Measurements from ENCODE around the gene CAPN14.
"Not testable (repeated sequence)": the region's sequence is repeated elsewhere in the genome, so short reads cannot be mapped to it uniquely, and the experiment has no call there.

CAPN14 gene

DNA sequence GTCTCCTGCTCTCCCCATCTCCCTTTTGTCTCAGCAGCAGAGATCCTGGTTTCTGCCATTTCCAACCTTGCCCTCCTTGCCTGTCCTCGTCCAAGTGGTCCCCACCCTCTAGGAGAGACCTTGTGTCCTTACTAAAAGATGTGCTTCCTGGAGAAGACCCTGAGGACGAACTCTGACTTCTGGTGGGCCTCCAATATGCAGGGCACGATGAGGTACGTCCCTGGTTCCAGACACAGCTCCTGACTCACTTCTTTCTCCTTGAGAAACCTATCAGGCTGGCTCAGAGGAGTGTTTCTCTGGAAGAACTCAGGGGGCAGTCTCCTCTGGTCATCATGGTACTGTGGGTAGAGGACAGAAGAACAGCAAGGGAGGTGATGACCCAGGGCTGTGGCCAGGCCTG, 28.2 kb downstream of the CAPN14 start:
- H3K27me3 ChIP-seq (ENCODE audit: control insufficient read depth in 5 of 5, insufficient read depth in 4 of 5, low read length in 5 of 5) = peaks cover 0 to 3% (median 3%) of the 10 kb centered on the region in 5 donors

DNA sequence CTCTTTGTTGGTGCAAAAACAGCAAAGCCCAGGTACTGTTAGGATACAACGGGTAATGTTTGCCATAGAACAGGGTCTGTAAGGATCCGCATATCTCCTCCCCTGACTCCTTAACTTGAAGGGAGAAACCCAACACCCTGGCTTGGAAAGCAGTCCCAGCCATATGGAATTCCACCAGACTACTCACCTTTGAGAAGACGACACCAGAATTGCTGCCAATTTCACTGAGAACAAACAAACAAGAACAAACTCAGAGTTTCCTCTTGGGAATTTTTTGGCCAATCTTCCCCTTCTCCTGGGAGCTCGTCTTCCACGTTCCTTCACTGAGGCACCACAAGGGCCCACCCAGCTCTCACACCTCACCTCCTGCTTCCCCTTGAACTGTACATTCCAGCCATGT, 29.2 kb downstream of the CAPN14 start:
- no peak overlapping the region for H3K4me3 ChIP-seq (ENCODE audit: low read depth in 1 of 5, low read length in 5 of 5)
- no peak overlapping the region for H3K27ac ChIP-seq (ENCODE audit: low read depth, low read length)
- no peak overlapping the region for H3K9ac ChIP-seq (ENCODE audit: low read length in 5 of 5)
- H3K4me1 ChIP-seq (ENCODE audit: control insufficient read depth in 5 of 5, insufficient read depth in 5 of 5, low read length in 5 of 5) = no peaks in the 10 kb centered on the region
- H3K9me3 ChIP-seq (ENCODE audit: control insufficient read depth in 5 of 5, low read length in 5 of 5) = no peaks in the 10 kb centered on the region
- H3K27me3 ChIP-seq (ENCODE audit: control insufficient read depth in 5 of 5, insufficient read depth in 4 of 5, low read length in 5 of 5) = peaks cover 0 to 3% (median 0%) of the 10 kb centered on the region in 5 donors
- no peaks in the 10 kb centered on the region for H3K36me3 ChIP-seq (ENCODE audit: control insufficient read depth in 5 of 5, insufficient read depth in 5 of 5, low read length in 5 of 5)

More for the DNA sequence above, 28.2 kb downstream of the CAPN14 start:
- no peak overlapping the region for H3K4me3 ChIP-seq (ENCODE audit: low read depth in 1 of 5, low read length in 5 of 5)
- H3K27ac ChIP-seq (ENCODE audit: low read depth, low read length) = no peak overlapping the region
- no peaks in the 10 kb centered on the region for H3K9me3 ChIP-seq (ENCODE audit: control insufficient read depth in 5 of 5, low read length in 5 of 5)
- H3K9ac ChIP-seq (ENCODE audit: low read length in 5 of 5) = no peak overlapping the region
- no peaks in the 10 kb centered on the region for H3K4me1 ChIP-seq (ENCODE audit: control insufficient read depth in 5 of 5, insufficient read depth in 5 of 5, low read length in 5 of 5)
- no peaks in the 10 kb centered on the region for H3K36me3 ChIP-seq (ENCODE audit: control insufficient read depth in 5 of 5, insufficient read depth in 5 of 5, low read length in 5 of 5)

- Histone ChIP-seq H3K4me1 (ENCODE audit: control insufficient read depth in 5 of 5, insufficient read depth in 5 of 5, low read length in 5 of 5) (no peaks in the 10 kb centered on the region), H3K27ac (ENCODE audit: low read depth, low read length) (no peak overlapping the region), H3K36me3 (ENCODE audit: control insufficient read depth in 5 of 5, insufficient read depth in 5 of 5, low read length in 5 of 5) (no peaks in the 10 kb centered on the region), H3K4me3 (ENCODE audit: low read depth in 1 of 5, low read length in 5 of 5) (no peak overlapping the region), H3K9ac (ENCODE audit: low read length in 5 of 5) (no peak overlapping the region), H3K9me3 (ENCODE audit: control insufficient read depth in 5 of 5, low read length in 5 of 5) (no peaks in the 10 kb centered on the region), H3K27me3 (ENCODE audit: control insufficient read depth in 5 of 5, insufficient read depth in 4 of 5, low read length in 5 of 5) (peaks cover 0 to 3% (median 0%) of the 10 kb centered on the region in 5 donors)
These were observed 30.1 kb downstream of the CAPN14 start for GRCh38 chr2:31187166-31187565.

DNA sequence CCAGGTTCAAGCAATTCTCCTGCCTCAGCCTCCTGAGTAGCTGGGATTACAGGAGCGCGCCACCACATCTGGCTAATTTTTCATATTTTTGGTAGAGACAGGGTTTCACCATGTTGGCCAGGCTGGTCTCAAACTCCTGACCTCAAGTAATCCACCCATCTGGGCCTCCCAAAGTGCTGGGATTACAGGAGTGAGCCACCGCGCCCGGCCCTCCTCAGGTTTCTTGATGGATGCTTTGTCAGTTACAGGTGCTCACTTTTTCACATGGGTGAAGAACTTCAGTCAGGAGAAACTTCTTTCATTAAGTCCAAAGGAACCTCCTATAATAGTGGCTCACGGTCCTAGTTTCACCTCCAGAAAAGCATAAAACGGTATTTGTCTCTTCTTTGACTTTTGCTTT, 33.3 kb downstream of the CAPN14 start:
- not testable (repeated sequence) for H3K4me1 ChIP-seq (ENCODE audit: control insufficient read depth in 5 of 5, insufficient read depth in 5 of 5, low read length in 5 of 5); H3K36me3 ChIP-seq (ENCODE audit: control insufficient read depth in 5 of 5, insufficient read depth in 5 of 5, low read length in 5 of 5); H3K9me3 ChIP-seq (ENCODE audit: control insufficient read depth in 5 of 5, low read length in 5 of 5); H3K4me3 ChIP-seq (ENCODE audit: low read depth in 1 of 5, low read length in 5 of 5); H3K27ac ChIP-seq (ENCODE audit: low read depth, low read length); H3K9ac ChIP-seq (ENCODE audit: low read length in 5 of 5); H3K27me3 ChIP-seq (ENCODE audit: control insufficient read depth in 5 of 5, insufficient read depth in 4 of 5, low read length in 5 of 5)

GRCh38 chr2:31176742-31177141, 40.6 kb downstream of the CAPN14 start:
- H3K27ac ChIP-seq (ENCODE audit: low read depth, low read length) = no peak overlapping the region

GRCh38 chr2:31171142-31171541, 46.2 kb downstream of the CAPN14 start:
- Histone ChIP-seq H3K9me3 (ENCODE audit: control insufficient read depth in 5 of 5, low read length in 5 of 5) (no peaks in the 10 kb centered on the region), H3K36me3 (ENCODE audit: control insufficient read depth in 5 of 5, insufficient read depth in 5 of 5, low read length in 5 of 5) (no peaks in the 10 kb centered on the region), H3K4me3 (ENCODE audit: low read depth in 1 of 5, low read length in 5 of 5) (no peak overlapping the region)

More at GRCh38 chr2:31176742-31177141, 40.6 kb downstream of the CAPN14 start:
- H3K4me1 ChIP-seq (ENCODE audit: control insufficient read depth in 5 of 5, insufficient read depth in 5 of 5, low read length in 5 of 5) = peaks cover 0 to 21% (median 12%) of the 10 kb centered on the region in 5 donors
- H3K9me3 ChIP-seq (ENCODE audit: control insufficient read depth in 5 of 5, low read length in 5 of 5) = no peaks in the 10 kb centered on the region
- peaks cover 0 to 3% (median 0%) of the 10 kb centered on the region in 5 donors for H3K27me3 ChIP-seq (ENCODE audit: control insufficient read depth in 5 of 5, insufficient read depth in 4 of 5, low read length in 5 of 5)
- H3K4me3 ChIP-seq (ENCODE audit: low read depth in 1 of 5, low read length in 5 of 5) = no peak overlapping the region
- no peak overlapping the region for H3K9ac ChIP-seq (ENCODE audit: low read length in 5 of 5)
- H3K36me3 ChIP-seq (ENCODE audit: control insufficient read depth in 5 of 5, insufficient read depth in 5 of 5, low read length in 5 of 5) = no peaks in the 10 kb centered on the region

GRCh38 chr2:31170071-31170698, 47.1 kb downstream of the CAPN14 start:
- Histone ChIP-seq H3K27ac (ENCODE audit: low read depth, low read length) (no peak overlapping the region), H3K9ac (ENCODE audit: low read length in 5 of 5) (no peak overlapping the region), H3K36me3 (ENCODE audit: control insufficient read depth in 5 of 5, insufficient read depth in 5 of 5, low read length in 5 of 5) (no peaks in the 10 kb centered on the region), H3K4me3 (ENCODE audit: low read depth in 1 of 5, low read length in 5 of 5) (no peak overlapping the region), H3K27me3 (ENCODE audit: control insufficient read depth in 5 of 5, insufficient read depth in 4 of 5, low read length in 5 of 5) (peaks cover 0 to 3% (median 0%) of the 10 kb centered on the region in 5 donors), H3K9me3 (ENCODE audit: control insufficient read depth in 5 of 5, low read length in 5 of 5) (no peaks in the 10 kb centered on the region), H3K4me1 (ENCODE audit: control insufficient read depth in 5 of 5, insufficient read depth in 5 of 5, low read length in 5 of 5) (peaks cover 0 to 7% (median 0%) of the 10 kb centered on the region in 5 donors)

More at GRCh38 chr2:31171142-31171541, 46.2 kb downstream of the CAPN14 start:
- H3K4me1 ChIP-seq (ENCODE audit: control insufficient read depth in 5 of 5, insufficient read depth in 5 of 5, low read length in 5 of 5) = peaks cover 0 to 7% (median 0%) of the 10 kb centered on the region in 5 donors
- no peak overlapping the region for H3K27ac ChIP-seq (ENCODE audit: low read depth, low read length)
- H3K9ac ChIP-seq (ENCODE audit: low read length in 5 of 5) = no peak overlapping the region
- no peaks in the 10 kb centered on the region for H3K27me3 ChIP-seq (ENCODE audit: control insufficient read depth in 5 of 5, insufficient read depth in 4 of 5, low read length in 5 of 5)

GRCh38 chr2:31168291-31168690, 49.0 kb downstream of the CAPN14 start:
- no peak overlapping the region for H3K4me3 ChIP-seq (ENCODE audit: low read depth in 1 of 5, low read length in 5 of 5)
- H3K4me1 ChIP-seq (ENCODE audit: control insufficient read depth in 5 of 5, insufficient read depth in 5 of 5, low read length in 5 of 5) = peaks cover 0 to 7% (median 0%) of the 10 kb centered on the region in 5 donors
- no peak overlapping the region for H3K27ac ChIP-seq (ENCODE audit: low read depth, low read length)
- no peaks in the 10 kb centered on the region for H3K9me3 ChIP-seq (ENCODE audit: control insufficient read depth in 5 of 5, low read length in 5 of 5)
- H3K27me3 ChIP-seq (ENCODE audit: control insufficient read depth in 5 of 5, insufficient read depth in 4 of 5, low read length in 5 of 5) = peaks cover 0 to 3% (median 0%) of the 10 kb centered on the region in 5 donors
- H3K9ac ChIP-seq (ENCODE audit: low read length in 5 of 5) = no peak overlapping the region
- H3K36me3 ChIP-seq (ENCODE audit: control insufficient read depth in 5 of 5, insufficient read depth in 5 of 5, low read length in 5 of 5) = no peaks in the 10 kb centered on the region

- peaks cover 0 to 3% (median 0%) of the 10 kb centered on the region in 5 donors for H3K27me3 ChIP-seq (ENCODE audit: control insufficient read depth in 5 of 5, insufficient read depth in 4 of 5, low read length in 5 of 5)
- no peak overlapping the region for H3K9ac ChIP-seq (ENCODE audit: low read length in 5 of 5)
- no peak overlapping the region for H3K27ac ChIP-seq (ENCODE audit: low read depth, low read length)
- H3K4me3 ChIP-seq (ENCODE audit: low read depth in 1 of 5, low read length in 5 of 5) = no peak overlapping the region
- H3K4me1 ChIP-seq (ENCODE audit: control insufficient read depth in 5 of 5, insufficient read depth in 5 of 5, low read length in 5 of 5) = no peaks in the 10 kb centered on the region
- no peaks in the 10 kb centered on the region for H3K9me3 ChIP-seq (ENCODE audit: control insufficient read depth in 5 of 5, low read length in 5 of 5)
- H3K36me3 ChIP-seq (ENCODE audit: control insufficient read depth in 5 of 5, insufficient read depth in 5 of 5, low read length in 5 of 5) = no peaks in the 10 kb centered on the region
These were observed 50.4 kb downstream of the CAPN14 start for GRCh38 chr2:31166925-31167324.

DNA sequence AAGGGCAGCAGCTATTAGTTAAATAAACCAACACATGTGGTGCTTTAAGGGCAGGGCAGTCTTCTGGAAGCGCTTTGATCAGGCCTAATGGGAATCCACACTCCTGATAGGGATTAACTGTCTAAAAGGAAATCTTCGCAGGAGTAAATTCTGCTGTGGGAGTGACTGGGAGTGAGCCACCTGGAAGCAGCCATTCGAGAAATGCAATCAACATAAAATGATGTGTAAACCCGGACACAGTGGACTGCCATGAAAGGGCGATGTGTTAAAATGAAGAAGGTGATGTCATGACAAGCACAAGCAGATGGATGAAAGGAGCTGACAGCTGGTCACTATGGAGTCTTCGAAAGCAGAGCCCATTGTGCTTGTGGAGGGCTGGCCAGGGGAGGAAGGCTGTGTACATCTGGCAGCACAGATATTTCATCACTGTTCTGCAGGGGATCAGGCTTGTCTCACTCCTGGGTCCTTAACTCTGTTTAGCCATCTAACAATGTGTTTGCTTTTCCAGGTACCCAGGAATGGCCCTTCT, 54.2 kb downstream of the CAPN14 start:
- Histone ChIP-seq H3K4me3 (ENCODE audit: low read depth in 1 of 5, low read length in 5 of 5) (no peak overlapping the region), H3K9ac (ENCODE audit: low read length in 5 of 5) (no peak overlapping the region), H3K27ac (ENCODE audit: low read depth, low read length) (no peak overlapping the region), H3K4me1 (ENCODE audit: control insufficient read depth in 5 of 5, insufficient read depth in 5 of 5, low read length in 5 of 5) (no peaks in the 10 kb centered on the region), H3K36me3 (ENCODE audit: control insufficient read depth in 5 of 5, insufficient read depth in 5 of 5, low read length in 5 of 5) (no peaks in the 10 kb centered on the region), H3K9me3 (ENCODE audit: control insufficient read depth in 5 of 5, low read length in 5 of 5) (no peaks in the 10 kb centered on the region), H3K27me3 (ENCODE audit: control insufficient read depth in 5 of 5, insufficient read depth in 4 of 5, low read length in 5 of 5) (peaks cover 0 to 5% (median 3%) of the 10 kb centered on the region in 5 donors)

All from subcutaneous abdominal adipose tissue (tissue), 5 donors.